GM12892 (cell line): ENCODE results near the gene E2F3.

Experiments
- POLR2A ChIP-seq: IDR thresholded peaks from 2 replicates; pipeline ENCODE4 v1.6.1; 2011; ENCODE audit warnings: low read depth, low read length, control low read depth
- POLR2AphosphoS5 ChIP-seq: IDR thresholded peaks from 2 replicates; pipeline ENCODE4 v1.6.1; 2011; ENCODE audit warnings: low read depth, low read length, control low read depth
- TAF1 ChIP-seq: IDR thresholded peaks from 2 replicates; pipeline ENCODE4 v1.6.1; 2011; ENCODE audit warnings: low read depth, mild to moderate bottlenecking, control low read depth, low read length, borderline replicate concordance

- no peak for TF ChIP-seq POLR2AphosphoS5
- TF ChIP-seq POLR2A = no peak
- no peak for TF ChIP-seq TAF1
Observed at GRCh38 chr6:20426177-20427082, 24.8 kb downstream of the E2F3 start.
